ENCODE measurements around the gene FGGY.

The FGGY gene

DNA sequence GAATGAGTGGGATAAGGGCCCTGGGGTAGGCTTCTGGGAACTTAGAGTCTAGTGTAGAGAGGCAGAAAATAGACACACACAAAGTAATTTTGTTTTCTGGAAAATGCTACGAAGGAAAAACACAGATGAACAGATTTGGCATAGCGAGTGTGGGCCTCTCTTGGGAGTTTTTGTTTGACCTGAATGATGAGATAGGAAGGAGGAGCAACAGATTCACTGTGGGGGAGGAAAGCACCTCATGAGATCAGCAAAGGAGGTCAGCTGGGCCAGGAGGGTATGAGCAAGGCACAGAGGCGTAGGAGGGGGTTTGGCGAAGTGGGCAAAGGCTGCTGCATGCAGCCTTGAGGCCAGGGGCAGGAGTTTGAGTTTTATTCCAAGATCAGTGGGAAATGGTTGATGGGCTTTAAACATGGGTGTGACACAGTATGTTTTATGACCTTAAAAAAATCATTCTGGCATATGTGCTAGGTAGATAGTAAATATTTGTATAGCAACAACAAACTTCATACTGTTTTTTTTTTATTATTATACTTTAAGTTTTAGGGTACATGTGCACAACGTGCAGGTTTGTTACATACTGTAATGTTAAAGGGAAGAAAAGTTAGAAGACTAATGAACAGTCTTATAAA, 57.9 kb downstream of the FGGY start:
- no peak for DNase-seq

DNA sequence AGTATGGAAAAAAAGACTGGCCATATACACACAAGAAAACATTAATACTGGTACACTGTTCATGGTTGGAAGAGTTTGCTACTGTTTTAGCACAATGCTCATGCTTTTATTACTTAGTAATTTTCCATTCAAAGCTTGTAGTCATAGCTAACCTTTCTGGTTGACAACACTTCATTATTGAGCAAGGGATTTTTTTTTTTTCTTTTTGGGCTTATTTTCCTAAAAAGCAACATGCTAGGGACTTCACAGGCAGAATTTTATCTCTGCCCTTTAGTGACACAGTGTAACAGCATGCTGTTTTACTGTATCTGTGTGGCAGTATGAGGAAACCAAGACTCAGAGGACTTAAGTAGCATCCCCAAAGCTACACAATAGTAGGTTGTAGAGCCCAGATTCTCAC, 58.5 kb downstream of the FGGY start:
- no peak for DNase-seq

DNA sequence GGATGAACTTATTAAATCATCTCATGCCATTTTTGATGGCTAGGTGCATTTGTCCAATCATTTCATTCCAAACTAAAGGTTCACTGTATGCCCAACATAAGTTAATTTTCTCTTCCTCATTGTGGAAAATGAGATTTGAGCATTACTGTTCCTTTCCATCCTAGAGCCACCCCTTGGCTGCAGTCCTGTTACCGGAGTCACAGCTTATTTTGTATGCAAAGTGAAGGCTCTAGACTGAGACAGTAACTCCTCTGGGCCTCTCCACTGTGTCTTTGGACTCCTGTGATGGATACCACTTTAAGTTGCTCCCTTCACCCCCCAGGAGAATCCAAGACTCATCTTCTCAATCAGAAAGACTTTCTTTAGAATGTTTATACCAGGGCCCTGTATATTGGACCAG, 59.7 kb downstream of the FGGY start:
- DNase-seq: no peak

DNA sequence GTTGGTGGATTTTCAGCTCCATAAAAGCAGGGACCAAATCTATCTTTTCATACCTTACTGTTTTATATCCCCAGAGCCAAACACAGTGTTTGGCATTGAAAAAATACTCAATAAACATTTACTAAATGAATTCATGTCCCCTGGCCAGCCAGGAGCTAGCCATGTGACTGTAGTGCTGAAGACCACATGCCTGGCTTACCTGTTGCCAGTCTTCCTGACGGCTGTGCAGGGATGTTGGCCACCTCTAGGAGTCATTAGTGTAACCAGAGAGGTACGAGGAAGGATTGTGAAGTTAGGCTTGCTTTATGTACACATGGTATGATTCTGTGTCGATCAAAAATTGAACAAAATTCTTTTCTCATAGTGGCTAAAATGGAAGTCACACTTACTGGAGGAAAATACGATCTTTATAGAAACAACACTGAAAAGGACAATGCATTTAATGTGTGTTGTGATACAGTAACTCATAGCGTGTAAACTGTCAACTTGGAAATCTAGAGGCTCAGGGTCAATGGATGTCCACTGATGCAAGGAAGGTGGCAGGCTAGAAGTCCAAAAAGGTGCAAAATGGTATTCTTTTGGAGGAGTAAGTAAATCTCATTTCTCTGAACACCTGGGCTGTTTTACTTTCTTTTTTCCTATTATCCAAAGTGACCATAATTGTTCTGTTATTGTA, 60.9 kb downstream of the FGGY start:
- DNase-seq: no peak

DNA sequence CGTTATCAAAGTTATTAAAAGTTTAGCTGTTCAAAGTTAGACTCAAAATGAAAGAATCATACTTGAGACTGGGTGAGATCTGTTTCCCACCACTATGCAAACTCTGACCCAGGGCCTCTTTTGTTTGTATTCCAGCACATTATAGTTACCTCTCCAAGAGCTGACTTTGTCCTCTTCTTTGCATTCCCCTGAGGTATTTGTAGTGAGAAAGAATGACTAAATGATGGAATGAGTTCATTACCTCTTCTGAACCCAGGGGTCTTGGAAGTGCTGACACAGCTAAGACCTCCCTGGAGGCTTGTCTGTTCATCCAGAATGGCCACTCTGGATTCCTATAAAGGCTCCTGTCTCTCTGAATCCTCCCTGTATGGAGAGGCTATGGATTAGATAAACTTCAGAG, 62.4 kb downstream of the FGGY start:
- no peak for DNase-seq

DNA sequence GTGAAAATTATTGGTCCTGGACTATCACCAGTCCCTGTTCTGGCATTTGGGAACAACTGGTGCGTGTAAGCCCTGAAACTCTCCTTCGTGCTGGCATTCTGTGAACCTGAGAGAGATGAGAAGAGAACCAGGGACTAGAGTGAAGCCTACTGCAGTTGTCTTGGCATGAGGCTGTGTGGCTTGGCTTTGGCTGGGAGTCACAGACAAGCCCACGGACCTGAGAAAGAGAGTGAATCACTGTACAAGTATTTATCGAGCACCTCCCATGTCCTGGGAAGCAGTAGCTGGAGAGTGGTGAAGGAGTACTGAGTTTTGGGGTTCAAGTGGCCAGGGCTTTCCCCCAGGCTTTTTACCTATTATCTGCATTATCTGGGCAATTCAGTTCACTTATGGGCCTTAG, 63.3 kb downstream of the FGGY start:
- DNase-seq: peak; percentile 67

DNA sequence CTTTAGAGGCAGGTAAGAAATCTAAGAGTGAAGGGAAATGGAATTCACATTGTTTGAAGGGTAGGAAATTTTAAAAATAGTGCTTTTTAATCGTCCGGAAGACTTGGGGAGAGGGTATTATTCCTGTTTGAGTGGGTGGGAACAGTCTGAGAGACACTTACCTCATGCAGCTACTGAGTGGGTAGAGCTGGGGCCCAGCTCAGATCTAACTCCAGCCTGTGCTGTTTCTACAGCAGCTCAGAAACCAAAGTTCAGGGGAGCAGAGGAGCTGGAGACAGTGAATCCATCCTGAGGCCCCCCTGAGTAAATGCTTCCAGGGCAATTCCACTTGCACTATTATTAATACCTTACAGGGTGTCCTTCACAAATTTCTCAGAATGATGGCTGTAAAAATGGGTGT, 63.8 kb downstream of the FGGY start:
- no peak for DNase-seq

DNA sequence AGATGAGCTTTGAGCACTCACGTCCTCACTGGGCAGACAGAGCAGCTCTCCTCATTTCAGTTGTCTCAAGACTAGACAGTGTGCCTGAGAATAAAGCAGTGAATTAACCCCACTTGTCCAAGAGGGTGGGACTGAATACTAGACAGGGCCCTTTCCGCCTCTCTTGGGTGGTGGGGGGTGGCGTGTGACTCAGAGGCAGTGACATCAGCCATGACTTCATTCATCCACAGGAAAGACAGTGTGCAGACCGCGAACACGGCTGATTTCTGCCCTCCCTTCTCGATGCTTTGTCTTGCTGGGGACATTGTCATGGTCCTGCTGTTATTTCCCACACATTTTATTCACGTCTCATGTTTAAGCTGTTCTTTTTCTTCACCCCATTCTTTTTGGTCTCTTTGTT, 64.9 kb downstream of the FGGY start:
- no peak for DNase-seq

DNA sequence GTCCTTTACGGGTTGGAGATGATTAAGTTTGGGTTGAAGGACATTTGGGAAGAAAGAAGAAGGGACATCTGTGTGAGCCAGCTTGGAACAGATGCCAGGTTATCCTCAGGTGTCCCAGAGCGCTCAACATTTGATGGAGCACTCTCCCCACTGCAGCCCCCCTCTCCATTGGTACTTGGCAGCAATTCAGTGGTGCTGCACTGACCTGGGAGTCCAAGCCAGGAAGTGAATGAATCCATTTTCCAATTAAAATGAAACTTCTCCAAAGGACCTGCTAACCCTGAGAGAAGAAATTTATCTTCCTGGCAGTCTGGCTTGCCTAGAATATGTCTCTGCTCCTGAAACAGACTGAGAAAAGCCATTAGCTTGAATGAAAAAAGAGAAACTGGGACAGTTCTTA, 67.1 kb downstream of the FGGY start:
- no peak for DNase-seq

DNA sequence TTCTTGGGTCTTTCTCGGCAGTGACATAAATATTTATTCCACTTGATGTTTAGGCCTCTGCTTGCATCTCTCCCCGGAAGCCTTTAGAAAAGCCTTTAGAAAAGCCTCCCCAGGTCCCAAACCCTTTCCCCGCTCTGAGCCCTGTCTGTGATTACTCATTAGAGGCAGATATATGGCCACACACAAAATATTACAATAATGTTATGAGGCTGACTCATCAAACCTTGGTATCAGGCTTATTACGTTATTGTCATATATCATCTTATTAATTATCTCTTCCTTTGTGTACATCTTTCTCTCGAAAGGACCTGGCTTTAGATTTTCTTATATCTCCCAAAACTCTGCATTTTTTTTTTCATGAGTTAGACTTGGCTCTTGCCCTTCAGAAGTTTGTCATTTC, 69.5 kb downstream of the FGGY start:
- DNase-seq: no peak

DNA sequence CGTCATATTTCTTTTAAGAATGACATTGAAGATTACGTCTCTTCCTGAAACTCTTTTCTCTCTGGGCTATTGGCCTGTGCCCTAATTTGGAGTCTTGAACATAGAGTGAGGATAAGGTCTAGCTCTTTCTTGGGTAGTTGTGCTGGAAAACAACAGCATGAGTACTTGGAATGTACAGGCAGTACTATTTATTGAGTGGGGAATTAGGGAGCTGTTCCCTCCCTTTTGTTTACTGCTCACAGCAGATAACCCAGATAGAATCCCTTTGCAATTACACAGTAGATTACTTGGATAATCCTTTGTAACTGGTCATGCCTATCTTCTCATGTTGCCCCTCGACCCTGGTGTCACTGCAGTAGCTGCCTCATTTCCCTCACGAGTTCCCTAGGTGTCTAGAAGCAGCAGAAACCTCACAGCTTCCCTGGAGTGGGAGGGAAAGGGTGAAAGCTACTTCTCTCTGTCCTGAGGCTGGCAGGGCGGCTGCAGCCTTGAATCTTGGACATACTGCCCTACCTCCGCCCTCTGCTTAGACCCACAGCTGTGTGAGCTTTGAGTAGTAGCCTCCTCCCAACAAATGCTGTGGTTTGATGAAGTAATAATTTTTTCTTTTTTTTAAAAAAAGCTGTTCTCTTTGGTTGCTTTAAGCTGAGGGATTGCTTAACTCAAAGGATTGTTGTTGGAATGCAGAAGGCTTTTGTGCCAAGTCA, 70.6 kb downstream of the FGGY start:
- no peak for DNase-seq

DNA sequence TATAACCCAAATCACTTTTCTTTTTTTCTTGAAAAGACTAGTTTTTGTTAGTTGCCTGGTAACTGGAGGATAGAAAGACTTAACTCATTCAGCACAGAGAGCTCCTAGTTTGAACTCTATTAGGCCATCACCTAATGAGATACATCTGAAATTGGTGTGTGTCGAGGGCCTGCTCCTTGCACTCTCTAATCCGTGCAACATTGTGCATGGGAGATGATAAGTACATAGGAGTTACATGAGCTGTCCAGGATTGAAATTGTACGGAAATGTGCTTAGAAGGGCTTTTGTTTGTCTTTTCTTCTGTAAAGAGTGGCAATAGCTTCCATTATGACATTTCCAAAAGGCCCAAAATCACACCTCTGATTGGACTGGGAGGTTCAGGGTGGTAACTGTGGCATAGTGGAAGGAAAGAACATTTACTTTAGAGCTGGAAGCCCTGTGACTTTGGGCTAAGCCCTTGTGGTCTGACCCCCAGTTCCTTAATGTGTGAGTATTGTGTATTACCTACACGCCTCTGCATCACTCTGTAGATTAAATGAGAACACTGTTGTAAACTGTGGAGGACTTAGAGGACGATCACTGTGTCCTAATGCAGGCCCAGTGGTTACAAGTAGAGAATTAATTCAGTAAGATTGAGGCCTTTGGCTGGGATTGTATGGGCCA, 71.2 kb downstream of the FGGY start:
- no peak for DNase-seq

DNA sequence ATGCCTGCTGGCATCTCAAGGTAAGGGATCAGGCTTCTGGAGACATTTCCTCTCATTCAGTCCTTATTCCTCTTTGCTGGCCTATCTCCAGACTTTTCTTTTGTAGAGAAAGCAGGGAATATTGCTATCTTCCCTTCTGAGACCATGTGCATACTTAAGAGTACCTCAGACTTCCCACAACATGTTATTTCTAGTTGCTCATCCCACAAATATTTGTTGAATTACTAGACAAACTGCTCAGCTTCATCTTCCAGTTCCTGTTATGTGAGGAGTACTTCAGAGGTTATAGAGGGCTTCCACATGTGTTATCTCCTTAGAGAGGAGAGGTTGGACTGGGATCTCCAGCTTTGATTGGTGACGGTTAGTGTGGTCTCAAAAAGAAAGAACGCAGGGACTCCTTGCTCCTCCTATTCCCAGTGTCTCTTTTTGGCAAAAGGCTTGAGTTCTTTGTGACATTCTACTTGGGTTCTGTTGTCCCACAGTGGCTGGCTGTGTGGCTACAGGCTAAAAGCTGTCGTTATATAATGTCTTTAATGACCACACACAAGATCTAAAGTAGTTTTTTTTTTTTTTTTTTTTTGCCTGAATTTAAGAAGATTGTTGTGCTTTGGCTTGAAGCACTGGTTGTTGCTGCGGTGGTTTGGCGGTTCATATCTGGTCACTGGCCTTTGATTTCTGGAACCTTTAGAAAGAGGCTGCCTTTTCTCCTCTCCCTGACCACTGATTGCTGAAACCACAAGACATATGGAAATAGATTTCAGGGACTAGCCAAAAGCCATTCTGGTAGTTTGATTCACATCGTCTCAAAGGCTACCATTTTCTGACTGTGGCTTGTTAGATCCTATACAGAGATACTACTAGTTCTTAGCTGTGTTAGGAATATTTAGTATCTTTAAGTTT, 78.7 kb downstream of the FGGY start:
- no peak for DNase-seq

DNA sequence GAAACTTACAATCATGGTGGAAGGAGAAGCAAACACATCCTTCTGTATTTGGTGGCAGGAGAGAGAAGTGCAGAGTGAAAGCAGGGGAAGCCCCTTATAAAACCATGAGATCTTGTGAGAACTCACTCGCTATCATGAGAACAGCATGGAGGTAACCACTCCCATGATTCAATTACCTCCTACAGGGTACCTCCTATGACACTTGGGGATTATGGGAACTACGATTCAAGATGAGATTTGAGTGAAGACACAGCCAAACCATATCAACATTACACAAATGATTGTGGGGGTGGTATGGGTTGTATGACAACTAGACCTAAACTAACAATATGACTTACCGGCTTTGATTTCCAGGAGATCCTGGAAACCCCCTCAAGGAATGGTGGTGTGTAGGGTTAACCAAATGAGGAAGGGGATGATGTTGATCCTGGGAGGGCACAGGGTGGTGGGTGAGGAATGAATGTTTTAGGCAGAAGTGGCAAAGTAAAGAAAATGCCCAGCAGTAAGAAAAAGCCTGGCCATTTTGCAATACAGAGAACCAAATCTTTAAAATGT, 80.5 kb downstream of the FGGY start:
- no peak for DNase-seq

DNA sequence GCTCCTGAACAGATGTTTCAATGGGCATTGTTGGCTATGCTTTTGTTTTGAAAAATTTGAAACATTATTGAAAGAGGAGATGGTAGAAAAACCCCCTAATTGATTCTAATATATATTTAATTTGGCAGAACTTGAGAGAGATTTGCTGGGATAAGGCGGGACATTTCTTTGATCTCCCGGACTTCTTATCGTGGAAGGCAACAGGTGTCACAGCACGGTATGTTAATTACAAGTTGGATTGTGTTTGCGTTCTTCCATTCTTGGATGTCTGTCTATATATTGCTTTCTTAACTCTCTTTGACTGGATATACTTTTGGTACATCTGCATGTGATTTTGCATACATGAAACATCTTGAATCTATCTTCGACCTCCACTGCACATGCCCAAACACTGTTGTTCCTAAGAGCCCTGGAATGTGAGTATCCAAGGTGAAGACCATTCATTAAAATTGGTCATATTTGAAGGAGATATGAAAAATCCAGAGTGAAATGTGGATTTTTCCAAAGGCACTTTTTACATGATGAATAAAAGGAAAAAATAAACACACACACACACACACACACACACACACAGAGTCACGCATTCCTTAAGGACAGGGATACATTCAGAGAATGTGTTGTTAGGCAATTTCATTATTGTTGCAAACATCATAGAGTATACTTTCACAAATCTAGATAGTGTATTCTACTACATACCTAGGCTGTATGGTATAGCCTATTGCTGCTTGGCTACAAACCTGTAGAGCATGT, 81.9 kb downstream of the FGGY start:
- DNase-seq: no peak

DNA sequence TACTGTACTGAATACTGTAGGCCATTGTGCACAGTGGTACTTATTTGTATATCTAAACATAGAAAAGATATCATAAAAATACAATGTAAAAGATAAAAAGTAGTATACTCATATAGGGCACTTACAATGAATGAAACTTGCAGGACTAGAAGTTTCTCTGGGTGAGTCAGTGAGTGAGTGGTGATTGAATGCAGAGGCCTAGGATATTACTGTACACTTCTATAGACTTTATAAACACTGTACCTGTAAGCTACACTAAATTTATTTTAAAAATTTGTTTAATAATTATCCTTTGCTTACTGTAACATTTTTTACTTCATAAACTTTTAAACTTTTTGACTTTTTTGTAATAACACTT, 82.5 kb downstream of the FGGY start:
- DNase-seq: no peak

DNA sequence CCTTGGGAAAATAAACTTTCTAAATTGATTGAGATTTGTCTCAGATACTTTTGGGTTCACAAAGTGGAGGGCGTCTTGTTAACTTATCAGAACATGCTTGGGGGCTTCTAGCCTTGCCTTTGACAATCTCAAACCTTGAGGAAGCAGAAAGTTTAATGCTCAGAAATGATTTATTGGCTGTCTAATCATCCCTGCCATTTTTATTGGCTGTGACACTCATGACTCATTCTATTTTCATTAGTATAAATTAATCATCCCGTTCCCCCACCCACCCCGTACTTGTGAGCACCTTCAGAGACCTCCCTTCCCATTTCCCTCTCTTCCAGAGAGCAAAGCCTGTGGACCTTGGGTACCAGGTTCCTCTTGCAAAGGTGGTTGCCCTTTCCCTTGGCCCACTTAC, 87.1 kb downstream of the FGGY start:
- DNase-seq: no peak

DNA sequence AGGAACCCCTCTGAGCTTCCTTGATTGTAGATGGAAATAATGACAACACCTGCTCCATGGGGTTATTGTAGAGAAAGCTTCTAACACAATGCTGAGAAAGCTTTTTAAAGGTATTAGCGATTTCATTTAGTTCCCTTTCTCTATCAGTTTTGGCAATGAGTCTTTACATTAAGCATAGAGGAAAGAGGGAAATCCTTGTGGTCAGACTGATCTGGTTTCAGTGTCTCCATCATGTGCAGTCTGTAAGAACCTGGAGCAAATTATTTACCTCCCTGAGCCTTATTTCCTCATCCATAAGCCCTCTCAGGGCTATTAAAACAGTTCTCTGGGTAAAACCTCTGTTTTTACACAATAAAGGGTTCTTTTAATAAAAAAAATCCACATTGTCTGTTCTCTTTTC, 87.5 kb downstream of the FGGY start:
- no peak for DNase-seq

DNA sequence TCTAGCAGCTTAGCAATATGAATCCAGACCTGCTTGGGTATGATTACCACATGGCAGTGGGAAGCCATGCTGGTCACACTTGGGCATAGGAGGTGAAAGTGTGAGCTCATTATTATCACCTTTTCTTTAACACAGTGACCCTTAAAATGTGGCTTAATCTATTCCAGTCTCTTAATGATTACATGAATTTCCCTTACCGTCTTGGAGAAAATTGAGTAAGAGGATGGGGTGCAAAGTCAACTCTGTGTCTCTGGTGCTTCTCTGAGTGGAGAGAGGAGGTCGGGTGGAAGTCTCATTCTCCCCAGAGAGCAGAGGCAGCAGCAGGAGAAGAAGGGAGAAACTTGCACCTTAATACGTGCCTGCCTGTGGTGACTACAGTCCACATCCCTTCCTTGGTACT, 91.3 kb downstream of the FGGY start:
- DNase-seq: no peak

DNA sequence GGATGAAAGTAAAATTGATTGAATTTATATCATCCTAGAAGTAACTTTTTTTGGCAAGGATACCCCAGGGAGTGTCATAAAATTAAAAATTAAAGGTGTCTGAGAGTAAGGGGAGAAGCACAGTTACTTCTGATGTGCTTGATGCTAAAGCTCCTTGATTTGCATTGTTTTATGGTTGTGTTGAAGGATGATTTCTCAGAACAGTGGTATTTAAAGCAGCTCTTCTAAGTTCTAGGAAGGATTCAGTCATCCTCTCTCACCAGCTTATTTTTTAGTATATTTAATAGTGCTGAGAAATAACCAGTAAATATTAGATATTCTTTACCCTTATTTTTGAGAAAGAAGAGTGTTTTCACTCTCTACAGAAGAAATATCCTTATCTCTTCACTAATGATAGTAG, 93.0 kb downstream of the FGGY start:
- no peak for DNase-seq

DNA sequence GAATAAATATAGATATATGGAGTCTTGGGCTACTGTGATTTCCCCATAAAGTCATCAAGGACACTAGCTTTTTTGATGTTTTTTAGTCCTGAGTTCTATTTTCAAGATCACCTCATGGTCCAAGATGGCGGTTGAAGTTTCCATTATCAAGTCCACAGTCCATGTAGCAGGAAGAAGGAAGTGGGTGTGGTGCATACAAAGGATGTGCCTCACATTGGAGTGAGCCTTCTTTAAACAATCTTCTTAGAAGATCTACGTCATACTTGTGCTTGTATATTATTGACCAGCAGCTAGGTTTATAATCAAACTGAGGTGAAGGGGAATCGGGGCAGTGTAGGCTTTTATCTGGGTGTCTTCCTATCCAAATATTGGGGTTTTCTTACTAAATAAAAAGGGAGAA, 93.4 kb downstream of the FGGY start:
- DNase-seq: no peak
